ENCODE measurements around the gene OXSR1.

DNA sequence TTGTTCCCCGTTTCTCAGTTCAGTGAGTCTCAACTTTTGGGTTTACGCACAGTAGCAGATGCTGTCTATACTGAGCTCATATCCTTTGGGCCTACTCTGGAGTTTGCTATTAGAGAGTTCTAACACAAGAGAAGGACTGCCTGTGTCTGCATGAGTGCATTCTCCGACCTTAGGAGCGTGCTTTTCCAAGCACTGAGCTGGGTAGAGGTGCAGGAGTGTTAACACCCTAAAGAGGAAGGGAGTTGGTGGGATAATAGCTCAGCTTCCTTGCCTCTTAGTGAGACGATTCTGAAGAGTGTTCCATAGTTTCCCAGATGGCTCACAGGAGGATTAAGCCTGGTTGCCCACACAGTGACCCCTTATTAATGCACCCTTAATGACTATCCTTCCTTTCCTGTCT, 6.9 kb upstream of the OXSR1 start:
- TF ChIP-seq, protein P1, sequence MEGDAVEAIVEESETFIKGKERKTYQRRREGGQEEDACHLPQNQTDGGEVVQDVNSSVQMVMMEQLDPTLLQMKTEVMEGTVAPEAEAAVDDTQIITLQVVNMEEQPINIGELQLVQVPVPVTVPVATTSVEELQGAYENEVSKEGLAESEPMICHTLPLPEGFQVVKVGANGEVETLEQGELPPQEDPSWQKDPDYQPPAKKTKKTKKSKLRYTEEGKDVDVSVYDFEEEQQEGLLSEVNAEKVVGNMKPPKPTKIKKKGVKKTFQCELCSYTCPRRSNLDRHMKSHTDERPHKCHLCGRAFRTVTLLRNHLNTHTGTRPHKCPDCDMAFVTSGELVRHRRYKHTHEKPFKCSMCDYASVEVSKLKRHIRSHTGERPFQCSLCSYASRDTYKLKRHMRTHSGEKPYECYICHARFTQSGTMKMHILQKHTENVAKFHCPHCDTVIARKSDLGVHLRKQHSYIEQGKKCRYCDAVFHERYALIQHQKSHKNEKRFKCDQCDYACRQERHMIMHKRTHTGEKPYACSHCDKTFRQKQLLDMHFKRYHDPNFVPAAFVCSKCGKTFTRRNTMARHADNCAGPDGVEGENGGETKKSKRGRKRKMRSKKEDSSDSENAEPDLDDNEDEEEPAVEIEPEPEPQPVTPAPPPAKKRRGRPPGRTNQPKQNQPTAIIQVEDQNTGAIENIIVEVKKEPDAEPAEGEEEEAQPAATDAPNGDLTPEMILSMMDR (IDR thresholded peaks at IDR 0.05): no peak
- TF ChIP-seq POLR2AphosphoS5 (IDR thresholded peaks at IDR 0.05) (no peak), POLR2A (IDR thresholded peaks at IDR 0.05; ENCODE audit: low read depth) (no peak), EP300 (IDR thresholded peaks at IDR 0.05) (no peak)

All from esophagus muscularis mucosa (tissue), 4 donors.